ENCODE results near the gene SUGT1. TPM values are rescaled to one million over a fixed set of nuclear protein-coding genes. Genes with fewer than 3 reads are reported as not detected.
A peak's percentile ranks its signal among the peaks of the same experiment; 100 is the strongest.
"Not testable (repeated sequence)": the region's sequence is repeated elsewhere in the genome, so short reads cannot be mapped to it uniquely, and the experiment has no call there.

SUGT1 gene
- total RNA-seq, 3 donors from 2014 or later (not counting 1 experiment from before 2014, with no cell fraction given) = 27.4 to 34.4 (median 29.7) TPM

DNA sequence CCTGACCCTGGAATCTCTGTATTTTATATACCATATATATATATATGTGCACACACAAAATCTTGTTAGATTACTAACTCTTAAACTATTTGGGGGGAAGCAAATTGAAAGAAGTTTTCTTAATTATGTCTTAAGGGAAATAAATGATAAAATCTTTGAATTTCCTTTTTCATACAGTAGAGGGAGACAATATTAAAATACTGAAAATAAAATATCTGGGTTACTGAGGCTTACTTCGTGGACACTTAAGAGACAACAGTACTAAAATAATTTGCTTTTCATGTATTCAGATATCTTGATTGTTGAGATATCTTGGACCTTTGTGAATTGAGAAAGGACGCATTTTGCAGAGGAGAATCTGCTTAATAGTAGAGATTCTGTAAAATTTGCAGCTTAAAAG, 17.0 kb downstream of the SUGT1 start:
- H3K9me3 ChIP-seq (ENCODE audit: control insufficient read depth, insufficient read depth, low read length) = no peaks in the 10 kb centered on the region
- peaks cover 43% of the 10 kb centered on the region for H3K36me3 ChIP-seq (ENCODE audit: control insufficient read depth, insufficient read depth, low read length)
- intact Hi-C loops (cut with micrococcal nuclease) = no loop called here
- H3K9me3 Mint-ChIP-seq = no peaks in the 10 kb centered on the region
- ATAC-seq = no peak
- no peak overlapping the region for H3K27ac ChIP-seq (ENCODE audit: low read length)
- no peak overlapping the region for H3K27ac Mint-ChIP-seq
- 79% methylated on average over 2 of the region's 2 CpGs for WGBS (ENCODE audit: insufficient coverage)
- no peak for DNase-seq
- no peaks in the 10 kb centered on the region for H3K27me3 ChIP-seq (ENCODE audit: control insufficient read depth, insufficient read depth, low read length)
- peaks cover 0 to 5% of the 10 kb centered on the region in 2 donors for H3K4me1 Mint-ChIP-seq
- no peaks in the 10 kb centered on the region for H3K36me3 Mint-ChIP-seq
- H3K4me3 Mint-ChIP-seq = no peak overlapping the region
- no peaks in the 10 kb centered on the region for H3K27me3 Mint-ChIP-seq (ENCODE audit: low read depth in 2 of 2)
- no peaks in the 10 kb centered on the region for H3K4me1 ChIP-seq (ENCODE audit: control insufficient read depth, insufficient read depth, low read length)
- H3K4me3 ChIP-seq (ENCODE audit: low read length) = no peak overlapping the region
- TF ChIP-seq, protein P1, sequence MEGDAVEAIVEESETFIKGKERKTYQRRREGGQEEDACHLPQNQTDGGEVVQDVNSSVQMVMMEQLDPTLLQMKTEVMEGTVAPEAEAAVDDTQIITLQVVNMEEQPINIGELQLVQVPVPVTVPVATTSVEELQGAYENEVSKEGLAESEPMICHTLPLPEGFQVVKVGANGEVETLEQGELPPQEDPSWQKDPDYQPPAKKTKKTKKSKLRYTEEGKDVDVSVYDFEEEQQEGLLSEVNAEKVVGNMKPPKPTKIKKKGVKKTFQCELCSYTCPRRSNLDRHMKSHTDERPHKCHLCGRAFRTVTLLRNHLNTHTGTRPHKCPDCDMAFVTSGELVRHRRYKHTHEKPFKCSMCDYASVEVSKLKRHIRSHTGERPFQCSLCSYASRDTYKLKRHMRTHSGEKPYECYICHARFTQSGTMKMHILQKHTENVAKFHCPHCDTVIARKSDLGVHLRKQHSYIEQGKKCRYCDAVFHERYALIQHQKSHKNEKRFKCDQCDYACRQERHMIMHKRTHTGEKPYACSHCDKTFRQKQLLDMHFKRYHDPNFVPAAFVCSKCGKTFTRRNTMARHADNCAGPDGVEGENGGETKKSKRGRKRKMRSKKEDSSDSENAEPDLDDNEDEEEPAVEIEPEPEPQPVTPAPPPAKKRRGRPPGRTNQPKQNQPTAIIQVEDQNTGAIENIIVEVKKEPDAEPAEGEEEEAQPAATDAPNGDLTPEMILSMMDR (IDR thresholded peaks at IDR 0.05) = no peak

DNA sequence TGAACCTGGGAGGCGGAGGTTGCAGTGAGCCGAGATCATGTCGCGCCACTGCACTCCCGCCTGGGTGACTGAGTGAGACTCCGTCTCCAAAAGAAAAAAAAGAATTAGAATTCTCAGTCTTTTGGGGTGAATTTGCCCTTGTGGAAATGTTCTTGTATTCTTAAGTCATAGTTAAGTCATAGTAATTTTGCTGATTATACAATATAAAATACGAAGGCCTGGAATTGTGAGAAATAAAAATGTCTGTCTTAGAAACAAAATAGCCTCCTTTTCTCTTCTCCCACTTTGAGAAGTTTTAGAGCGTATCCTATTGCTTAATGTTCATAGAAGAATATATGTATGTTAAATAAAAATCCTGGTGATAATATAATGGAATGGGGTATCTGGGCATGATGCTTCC, 18.1 kb downstream of the SUGT1 start:
- Mint-ChIP-seq H3K9me3 (no peaks in the 10 kb centered on the region), H3K36me3 (peaks cover under 1% of the 10 kb centered on the region), H3K27ac (no peak overlapping the region), H3K4me3 (no peak overlapping the region), H3K4me1 (peaks cover 4 to 14% of the 10 kb centered on the region in 2 donors), H3K27me3 (ENCODE audit: low read depth in 2 of 2) (no peaks in the 10 kb centered on the region)
- ATAC-seq (no peak), DNase-seq (no peak)
- Histone ChIP-seq H3K4me1 (ENCODE audit: control insufficient read depth, insufficient read depth, low read length) (no peaks in the 10 kb centered on the region), H3K27ac (ENCODE audit: low read length) (no peak overlapping the region), H3K27me3 (ENCODE audit: control insufficient read depth, insufficient read depth, low read length) (no peaks in the 10 kb centered on the region), H3K36me3 (ENCODE audit: control insufficient read depth, insufficient read depth, low read length) (peaks cover 39% of the 10 kb centered on the region), H3K4me3 (ENCODE audit: low read length) (no peak overlapping the region), H3K9me3 (ENCODE audit: control insufficient read depth, insufficient read depth, low read length) (no peaks in the 10 kb centered on the region)
- TF ChIP-seq, protein P1 (IDR thresholded peaks at IDR 0.05) = no peak
- intact Hi-C loops (cut with micrococcal nuclease) = no loop called here
- WGBS (ENCODE audit: insufficient coverage) = over 99% methylated on average over 6 of the region's 8 CpGs

DNA sequence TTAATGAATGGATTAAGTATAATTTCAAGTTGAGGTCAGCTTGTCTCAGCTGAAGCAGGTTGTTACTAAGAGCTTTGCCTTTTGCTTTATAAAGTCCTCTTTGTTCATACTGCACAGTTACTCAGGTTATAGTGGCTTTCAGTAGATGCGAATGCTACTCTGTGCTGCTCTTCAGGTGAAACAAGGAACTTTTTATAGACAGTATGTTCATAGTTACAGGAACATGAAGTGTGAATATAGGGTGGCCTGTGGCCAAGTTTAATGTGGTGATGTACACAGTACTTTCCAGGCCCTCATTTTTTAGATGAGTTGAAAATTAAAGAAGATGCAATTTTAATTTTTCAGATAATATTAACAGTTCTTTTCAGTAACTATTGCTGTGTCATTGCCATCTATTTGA, 20.8 kb downstream of the SUGT1 start:
- H3K36me3 ChIP-seq (ENCODE audit: control insufficient read depth, insufficient read depth, low read length) = peaks cover 41% of the 10 kb centered on the region
- H3K4me3 Mint-ChIP-seq = no peak overlapping the region
- peaks cover 7 to 17% of the 10 kb centered on the region in 2 donors for H3K4me1 Mint-ChIP-seq
- H3K27ac Mint-ChIP-seq = no peak overlapping the region
- peaks cover 12% of the 10 kb centered on the region for H3K36me3 Mint-ChIP-seq
- TF ChIP-seq, protein P1 (IDR thresholded peaks at IDR 0.05) = no peak
- no peaks in the 10 kb centered on the region for H3K27me3 Mint-ChIP-seq (ENCODE audit: low read depth in 2 of 2)
- H3K4me1 ChIP-seq (ENCODE audit: control insufficient read depth, insufficient read depth, low read length) = no peaks in the 10 kb centered on the region
- H3K4me3 ChIP-seq (ENCODE audit: low read length) = no peak overlapping the region
- 91% methylated on average over 1 of the region's 1 CpG for WGBS (ENCODE audit: insufficient coverage)
- H3K27me3 ChIP-seq (ENCODE audit: control insufficient read depth, insufficient read depth, low read length) = no peaks in the 10 kb centered on the region
- no peaks in the 10 kb centered on the region for H3K9me3 ChIP-seq (ENCODE audit: control insufficient read depth, insufficient read depth, low read length)
- DNase-seq = no peak
- H3K9me3 Mint-ChIP-seq = no peaks in the 10 kb centered on the region
- ATAC-seq = no peak
- intact Hi-C loops (cut with micrococcal nuclease) = no loop called here
- H3K27ac ChIP-seq (ENCODE audit: low read length) = no peak overlapping the region

DNA sequence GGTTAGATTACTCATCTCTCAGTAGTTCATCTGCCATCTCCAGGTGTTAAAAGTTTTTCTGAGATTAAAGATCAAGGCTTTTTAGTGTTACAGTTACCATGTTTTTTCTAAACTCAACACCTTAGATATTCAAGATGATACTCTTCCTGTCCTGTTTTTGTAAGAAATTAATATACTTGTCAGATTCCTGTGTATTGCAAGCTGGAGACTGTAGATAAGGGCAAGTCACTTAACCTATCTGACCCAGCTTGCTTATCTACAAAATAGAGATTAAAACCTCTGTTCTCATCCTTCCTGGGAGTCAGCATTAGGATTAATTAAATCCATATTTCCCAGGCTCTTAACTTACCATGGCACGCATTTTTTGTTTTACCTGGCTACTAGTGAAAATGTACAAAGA, 25.2 kb downstream of the SUGT1 start:
- Histone ChIP-seq H3K4me1 (ENCODE audit: control insufficient read depth, insufficient read depth, low read length) (no peaks in the 10 kb centered on the region), H3K4me3 (ENCODE audit: low read length) (no peak overlapping the region), H3K9me3 (ENCODE audit: control insufficient read depth, insufficient read depth, low read length) (no peaks in the 10 kb centered on the region), H3K27me3 (ENCODE audit: control insufficient read depth, insufficient read depth, low read length) (no peaks in the 10 kb centered on the region), H3K36me3 (ENCODE audit: control insufficient read depth, insufficient read depth, low read length) (peaks cover 65% of the 10 kb centered on the region), H3K27ac (ENCODE audit: low read length) (no peak overlapping the region)
- Mint-ChIP-seq H3K4me3 (no peak overlapping the region), H3K27ac (peak overlapping the region; percentile 1 to 31), H3K4me1 (peaks cover 7 to 17% of the 10 kb centered on the region in 2 donors), H3K27me3 (ENCODE audit: low read depth in 2 of 2) (no peaks in the 10 kb centered on the region), H3K9me3 (no peaks in the 10 kb centered on the region), H3K36me3 (peaks cover 21% of the 10 kb centered on the region)
- TF ChIP-seq, protein P1 (IDR thresholded peaks at IDR 0.05) = no peak
- no peak for ATAC-seq
- intact Hi-C loops (cut with micrococcal nuclease) = no loop called here
- DNase-seq = no peak
- WGBS (ENCODE audit: insufficient coverage) = no CpG with 5 or more reads among the region's 1 CpG

DNA sequence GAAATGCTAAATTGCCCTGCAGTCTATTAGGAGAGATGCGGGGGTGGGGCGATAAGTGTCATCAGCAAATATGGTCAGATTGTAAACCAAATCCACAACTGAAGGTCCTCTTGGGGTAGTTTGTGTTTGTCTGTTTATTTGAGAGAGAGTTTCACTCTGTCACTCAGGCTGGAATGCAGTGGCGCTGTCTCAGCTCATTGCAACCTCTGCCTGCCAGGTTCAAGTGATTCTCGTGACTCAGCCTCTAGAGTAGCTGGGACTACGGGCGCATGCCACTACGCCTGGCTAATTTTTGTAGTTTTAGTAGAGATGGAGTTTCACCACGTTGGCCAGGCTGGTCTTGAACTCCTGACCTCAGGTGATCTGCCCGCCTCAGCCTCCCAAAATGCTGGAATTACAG, 33.2 kb downstream of the SUGT1 start:
- H3K27ac Mint-ChIP-seq; intact Hi-C loops (cut with micrococcal nuclease); H3K4me1 Mint-ChIP-seq; H3K4me3 Mint-ChIP-seq; H3K9me3 ChIP-seq (ENCODE audit: control insufficient read depth, insufficient read depth, low read length); DNase-seq; H3K27ac ChIP-seq (ENCODE audit: low read length); H3K4me3 ChIP-seq (ENCODE audit: low read length); ATAC-seq; H3K4me1 ChIP-seq (ENCODE audit: control insufficient read depth, insufficient read depth, low read length); H3K27me3 Mint-ChIP-seq (ENCODE audit: low read depth in 2 of 2); H3K9me3 Mint-ChIP-seq; H3K27me3 ChIP-seq (ENCODE audit: control insufficient read depth, insufficient read depth, low read length): not testable (repeated sequence)
- peaks cover 53% of the 10 kb centered on the region for H3K36me3 ChIP-seq (ENCODE audit: control insufficient read depth, insufficient read depth, low read length)
- H3K36me3 Mint-ChIP-seq = peaks cover 14% of the 10 kb centered on the region
- 99% methylated on average over 9 of the region's 9 CpGs for WGBS (ENCODE audit: insufficient coverage)
